ENCODE data around the gene RFC5.
"Not testable (repeated sequence)": the region's sequence is repeated elsewhere in the genome, so short reads cannot be mapped to it uniquely, and the experiment has no call there.

RFC5 gene

GRCh38 chr12:118070650-118071049, 54.1 kb downstream of the RFC5 start:
- Histone ChIP-seq H4K20me1 (no peaks in the 10 kb centered on the region; a peak in 1 of 22 replicates), H3K4me3 (no peak overlapping the region), H3K4me1 (peaks cover 4 to 16% (median 12%) of the 10 kb centered on the region in 10 experiments), H3K27me3 (no peaks in the 10 kb centered on the region), H3K4me2 (no peak overlapping the region), H3K27ac (no peak overlapping the region), H3K9ac (no peak overlapping the region), H3K9me3 (replicated peaks in 1 of 11) (no peaks in the 10 kb centered on the region), H3K36me3 (peaks cover 0 to 85% (median 39%) of the 10 kb centered on the region in 11 experiments; a peak in 17 of 22 replicates)
- TF ChIP-seq Cebpa-rat (IDR thresholded peaks at IDR 0.05) = no peak

GRCh38 chr12:118073768-118074167, 57.3 kb downstream of the RFC5 start:
- Histone ChIP-seq H3K4me1 (peaks cover 0 to 13% (median 7%) of the 10 kb centered on the region in 10 experiments; a peak in 7 of 20 replicates), H4K20me1 (no peaks in the 10 kb centered on the region), H3K4me3 (no peak overlapping the region), H3K27me3 (no peaks in the 10 kb centered on the region), H3K4me2 (peak overlapping the region in 3 of 11 experiments; percentile 18 to 43 (median 35); a peak in 4 of 22 replicates), H3K9ac (peak overlapping the region in 2 of 11 experiments; percentile 5 to 20; a peak in 2 of 22 replicates), H3K9me3 (replicated peaks in 1 of 11) (no peaks in the 10 kb centered on the region), H3K36me3 (peaks cover 0 to 88% (median 54%) of the 10 kb centered on the region in 11 experiments; a peak in 19 of 22 replicates), H3K27ac (peak overlapping the region in 1 of 11 experiments; percentile 33; a peak in 1 of 22 replicates)
- no peak for TF ChIP-seq Cebpa-rat (IDR thresholded peaks at IDR 0.05)

GRCh38 chr12:118081521-118081920, 65.0 kb downstream of the RFC5 start:
- peaks cover 14 to 96% (median 60%) of the 10 kb centered on the region in 11 experiments; a peak in 21 of 22 replicates for H3K36me3 ChIP-seq
- H3K4me3 ChIP-seq; H3K9me3 ChIP-seq (replicated peaks in 1 of 11); H3K27me3 ChIP-seq; H3K4me2 ChIP-seq; H3K4me1 ChIP-seq; H3K27ac ChIP-seq; H3K9ac ChIP-seq; H4K20me1 ChIP-seq: not testable (repeated sequence)

Measured in BLaER1 treated with 17β-estradiol and CSF1 and Interleukin-3, amounts not matched to agents 10 nM and 100 nM (cell line).